T47D (cell line): Measurements from ENCODE around the gene TARDBP.
A peak's percentile ranks its signal among the peaks of the same experiment; 100 is the strongest.
"Not testable (repeated sequence)": the region's sequence is repeated elsewhere in the genome, so short reads cannot be mapped to it uniquely, and the experiment has no call there.

Experiments used
- DNase-seq, 2 experiments: peaks; one replicate each; pipeline versions ENCODE4 v3.0.0 to v3.0.0-alpha.2; 2011 to 2012; ENCODE audit warnings: low read depth in 1 of 2, low spot score in 1 of 2
- JUND ChIP-seq: IDR thresholded peaks from 2 replicates; pipeline ENCODE4 v1.6.1; 2012; ENCODE audit warnings: low read depth
- in situ Hi-C: cut with HindIII; loops from 2 replicates; pipeline ENCODE4 v1.10.0; 2016; ENCODE audit warnings: low sequenced_read_pairs, low pct_unique_long_range_greater_than_20kb

The TARDBP gene

DNA sequence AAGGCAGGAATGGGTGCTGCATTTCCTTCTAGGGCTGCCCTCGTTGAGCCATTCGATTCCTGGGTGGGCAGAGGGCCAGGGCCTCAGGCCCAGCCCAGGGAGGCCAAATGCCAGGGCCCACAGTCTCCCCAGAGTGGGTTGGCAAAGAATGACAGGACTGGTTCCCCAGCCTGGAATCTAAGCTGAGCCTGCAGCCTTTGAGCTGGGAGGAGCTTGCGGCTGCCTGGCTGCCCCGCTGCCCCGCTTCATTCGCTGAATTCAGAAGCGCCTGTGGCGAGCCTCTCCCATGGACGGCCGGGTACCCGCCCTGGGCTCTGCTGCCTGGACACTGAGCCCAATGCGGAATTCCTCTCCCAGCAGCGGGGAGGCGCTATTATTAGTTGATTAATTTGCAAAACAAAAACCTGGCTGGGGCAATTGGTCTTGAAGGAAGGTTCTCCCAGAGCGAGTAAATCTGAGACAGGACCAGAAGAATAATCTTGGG, 32.3 kb upstream of the TARDBP start:
- no peak for TF ChIP-seq JUND
- peak; percentile 70 to 89 for DNase-seq
- in situ Hi-C loops, result no loop called here

DNA sequence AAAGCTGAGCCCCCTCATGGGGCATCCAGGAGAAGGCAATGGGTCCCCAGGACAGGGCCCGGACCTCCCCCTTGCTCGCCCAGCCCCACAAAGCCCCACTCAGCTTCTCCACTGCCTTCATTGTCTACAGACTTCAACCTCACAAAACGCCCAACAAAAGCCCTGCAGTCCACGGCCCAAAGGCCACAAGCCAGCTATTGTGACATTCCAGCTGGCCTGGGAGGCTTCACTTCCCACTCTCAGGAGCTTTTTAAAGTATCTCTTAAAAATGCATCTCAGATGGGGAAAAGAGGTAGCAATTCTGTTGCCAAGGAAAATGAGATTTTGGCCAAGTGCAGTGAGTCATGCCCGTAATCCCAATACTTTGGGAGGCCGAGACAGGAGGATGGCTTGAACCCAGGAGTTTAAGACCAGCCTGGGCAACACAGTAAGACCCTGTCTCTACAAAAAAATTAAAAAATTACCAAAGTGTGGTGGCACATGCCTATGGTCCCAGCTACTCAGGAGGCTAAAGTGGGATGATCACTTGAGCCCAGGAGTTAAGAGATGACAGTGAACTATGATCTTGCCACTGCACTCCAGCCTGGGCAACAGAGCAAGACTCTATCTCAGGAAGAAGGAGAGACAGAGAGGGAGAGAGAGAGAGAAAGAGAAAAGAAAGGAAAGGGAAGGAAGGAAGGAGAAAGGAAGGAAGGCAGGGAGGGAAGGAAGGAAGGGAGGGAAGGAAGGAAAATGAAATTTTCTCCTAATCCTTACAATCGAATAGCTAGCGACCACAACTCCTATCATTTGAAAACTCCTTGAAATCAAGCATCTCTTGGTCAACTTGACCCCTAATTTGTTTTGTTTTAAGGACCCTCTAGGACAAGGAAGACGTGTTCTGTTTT, 31.4 kb upstream of the TARDBP start:
- TF ChIP-seq JUND, result no peak
- no peak for DNase-seq
- in situ Hi-C loops, result no loop called here

DNA sequence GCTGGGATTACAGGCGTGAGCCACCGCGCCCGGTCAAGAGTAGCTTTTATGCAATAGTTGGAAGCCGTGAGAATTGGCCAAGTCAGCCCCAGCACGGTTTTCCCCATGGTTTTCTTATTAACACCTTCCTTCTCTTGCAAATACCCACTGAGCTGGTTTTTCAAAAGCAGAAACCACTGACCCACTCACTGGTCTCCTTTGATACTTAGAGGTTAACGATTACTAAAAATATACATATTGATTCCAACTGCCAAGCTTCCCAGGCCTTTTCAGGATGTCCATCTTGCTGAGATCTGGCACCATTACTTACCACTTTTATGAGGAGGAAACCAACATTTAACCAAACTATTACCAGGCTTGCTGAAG, 25.9 kb upstream of the TARDBP start:
- no peak for DNase-seq
- TF ChIP-seq JUND, result no peak
- in situ Hi-C loops, result no loop called here

DNA sequence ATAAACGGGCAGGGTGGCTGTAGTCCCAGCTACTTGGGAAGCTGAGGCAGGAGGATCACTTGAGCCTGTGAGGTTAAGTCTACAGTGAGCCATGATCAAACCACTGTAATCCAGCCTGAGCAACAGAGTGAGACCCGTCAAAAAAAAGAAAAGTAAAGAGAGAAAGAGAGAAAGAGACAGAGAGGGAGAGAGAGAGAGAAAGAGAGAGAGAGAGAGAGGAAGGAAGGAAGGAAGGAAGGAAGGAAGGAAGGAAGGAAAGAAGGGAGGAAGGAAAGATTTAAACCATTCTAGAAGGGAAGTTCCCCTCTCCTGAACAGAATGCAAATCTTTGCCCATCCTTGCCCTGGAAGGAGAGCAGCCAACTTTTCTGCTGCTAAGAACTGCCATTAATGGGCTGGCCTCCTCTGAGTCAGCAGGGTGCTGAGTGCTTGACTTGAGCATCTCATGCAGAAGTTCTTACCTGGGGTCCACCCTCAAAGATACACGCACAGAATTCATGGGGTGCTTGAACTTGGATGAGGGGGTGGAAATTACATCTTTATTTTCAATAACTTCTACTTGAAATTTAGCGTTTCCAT, 24.5 kb upstream of the TARDBP start:
- in situ Hi-C loops, result no loop called here
- DNase-seq, result no peak
- TF ChIP-seq JUND, result no peak

DNA sequence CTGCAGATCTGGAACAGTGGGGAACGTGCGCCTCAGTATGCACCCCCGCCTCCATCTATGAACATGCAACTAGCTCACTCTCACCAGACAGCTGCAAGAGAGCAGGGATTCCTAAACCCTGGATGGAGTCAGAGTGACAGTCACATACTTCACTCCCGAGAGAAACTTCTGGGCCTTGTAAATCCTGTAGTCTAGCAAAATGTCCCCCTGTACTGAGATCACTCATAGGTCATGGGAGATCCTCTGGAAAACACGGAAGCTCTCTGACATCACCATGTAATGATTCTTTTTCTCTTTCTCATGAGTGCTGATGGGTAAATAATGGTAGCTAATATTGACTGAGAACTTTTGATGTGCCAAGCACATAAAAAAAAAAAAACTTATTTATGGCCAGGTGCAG, 23.4 kb upstream of the TARDBP start:
- DNase-seq, result no peak
- in situ Hi-C loops, result no loop called here
- TF ChIP-seq JUND, result no peak

DNA sequence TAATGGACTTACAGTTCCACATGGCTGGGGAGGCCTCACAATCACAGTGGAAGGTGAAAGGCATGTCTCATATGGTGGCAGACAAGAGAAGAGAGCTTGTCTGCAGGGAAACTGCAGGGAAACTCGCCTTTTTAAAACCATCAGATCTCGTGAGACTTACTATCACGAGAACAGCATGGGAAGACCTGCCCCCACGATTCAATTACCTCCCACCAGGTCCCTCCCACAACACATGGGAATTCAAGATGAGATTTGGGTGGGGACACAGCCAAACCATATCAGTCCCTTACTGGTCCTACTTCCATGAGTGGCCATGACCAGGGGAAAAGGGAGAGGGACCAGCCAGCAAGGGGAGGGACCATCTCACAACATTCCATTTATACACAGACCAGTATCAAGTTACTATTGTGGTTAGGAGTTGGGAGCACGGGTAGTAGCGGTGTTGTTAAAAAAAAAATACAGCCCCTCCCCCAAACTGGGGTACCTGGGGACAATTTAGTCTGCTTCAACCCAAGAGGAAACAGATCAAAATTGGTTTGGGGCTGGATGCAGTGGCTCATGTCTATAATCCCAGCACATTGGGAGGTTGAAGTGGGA, 22.4 kb upstream of the TARDBP start:
- DNase-seq, in situ Hi-C loops: not testable (repeated sequence)

DNA sequence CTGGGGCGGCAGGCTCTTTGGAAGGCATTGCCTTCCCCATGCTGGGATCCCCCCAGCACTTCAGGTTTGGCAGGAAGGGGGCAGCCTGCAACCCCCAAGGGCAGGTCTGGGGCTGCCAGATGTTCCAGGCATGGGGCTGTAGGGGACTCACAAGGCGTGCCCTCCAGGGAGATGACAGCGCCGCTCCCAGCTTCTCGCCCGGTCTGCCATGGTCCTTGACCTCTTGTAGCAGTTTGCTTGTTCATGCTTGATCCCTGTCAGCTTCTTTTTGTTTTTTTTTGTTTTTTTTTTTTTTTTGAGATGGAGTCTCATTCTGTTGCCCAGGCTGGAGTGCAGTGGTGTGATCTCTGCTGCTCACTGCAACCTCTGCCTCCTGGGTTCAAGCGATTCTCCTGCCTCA, 21.6 kb upstream of the TARDBP start:
- no peak for DNase-seq
- in situ Hi-C loops, result no loop called here
- no peak for TF ChIP-seq JUND

DNA sequence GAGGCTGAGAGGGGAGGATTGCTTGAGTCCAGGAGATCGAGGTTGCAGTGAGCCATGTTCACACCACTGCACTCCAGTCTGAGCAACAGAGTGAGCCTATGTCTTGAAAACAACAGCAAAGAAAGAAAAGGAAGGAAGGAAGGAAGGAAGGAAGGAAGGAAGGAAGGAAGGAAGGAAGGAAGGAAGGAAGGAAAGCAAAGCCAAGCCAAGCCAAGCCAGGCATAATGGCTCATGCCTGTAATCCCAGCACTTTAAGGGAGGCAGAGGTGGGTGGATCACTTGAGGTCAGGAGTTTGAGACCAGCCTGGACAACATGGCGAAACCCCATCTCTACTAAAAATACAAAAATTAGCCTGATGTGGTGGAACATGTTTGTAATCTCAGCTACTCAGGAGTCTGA, 20.4 kb upstream of the TARDBP start:
- in situ Hi-C loops, DNase-seq: not testable (repeated sequence)

DNA sequence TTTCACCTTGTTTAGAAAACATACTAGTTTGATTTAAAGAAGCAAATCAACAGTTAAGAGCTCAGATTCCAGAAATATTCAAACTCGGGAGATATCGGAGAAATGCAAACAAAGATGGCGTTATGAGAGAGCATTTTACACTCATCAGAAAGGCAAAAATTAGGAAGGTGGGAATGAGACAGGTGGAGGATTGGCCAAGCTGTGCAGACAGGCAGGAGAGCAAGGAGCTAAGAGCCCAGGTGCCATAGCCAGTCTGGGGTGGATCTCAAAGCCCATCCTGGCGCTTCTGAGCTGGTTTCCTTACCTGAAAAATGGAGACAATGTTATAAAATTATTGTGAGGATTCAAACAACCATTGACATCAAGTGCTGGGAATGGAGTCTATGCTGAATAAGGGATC, 19.6 kb upstream of the TARDBP start:
- in situ Hi-C loops, result no loop called here
- DNase-seq, result no peak
- TF ChIP-seq JUND, result no peak

DNA sequence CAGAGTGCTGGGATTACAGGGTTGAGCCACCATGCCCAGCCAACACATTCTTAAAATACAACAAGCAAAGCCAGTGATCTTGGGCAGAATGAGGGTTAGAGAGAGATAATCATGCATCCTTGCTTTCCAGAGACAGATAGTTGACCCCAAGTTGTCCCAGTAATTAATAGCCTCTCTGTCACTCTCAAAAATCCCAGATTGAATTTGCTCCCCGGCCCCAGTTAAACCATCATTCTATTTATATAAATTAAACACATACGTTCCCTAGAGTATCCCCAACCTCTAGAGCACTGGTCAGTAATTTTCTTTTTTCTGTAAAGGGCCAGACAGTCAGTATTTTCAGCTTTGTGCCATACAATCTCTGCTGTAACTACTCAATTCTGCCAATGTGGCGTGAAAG, 16.4 kb upstream of the TARDBP start:
- in situ Hi-C loops, result no loop called here
- TF ChIP-seq JUND, result no peak
- DNase-seq, result no peak

DNA sequence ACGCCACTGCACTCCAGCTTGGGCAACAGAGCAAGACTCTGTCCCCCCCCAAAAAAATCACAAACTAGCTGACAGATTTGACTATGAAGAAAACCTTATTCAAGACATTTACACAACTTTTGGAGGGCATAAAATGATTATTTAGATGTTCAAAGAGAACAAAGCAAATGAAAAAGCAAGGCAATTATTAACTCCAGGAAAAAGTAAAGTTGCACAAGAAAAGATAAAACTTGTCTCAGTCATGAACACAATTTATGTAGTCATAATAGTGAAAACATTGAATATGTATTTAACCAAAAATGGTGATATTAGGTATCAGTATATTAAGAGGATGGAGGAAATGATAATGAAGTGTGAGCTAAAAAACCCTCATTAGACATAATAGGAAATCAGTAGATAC, 11.9 kb upstream of the TARDBP start:
- in situ Hi-C loops, result no loop called here
- TF ChIP-seq JUND, result no peak
- DNase-seq, result no peak

DNA sequence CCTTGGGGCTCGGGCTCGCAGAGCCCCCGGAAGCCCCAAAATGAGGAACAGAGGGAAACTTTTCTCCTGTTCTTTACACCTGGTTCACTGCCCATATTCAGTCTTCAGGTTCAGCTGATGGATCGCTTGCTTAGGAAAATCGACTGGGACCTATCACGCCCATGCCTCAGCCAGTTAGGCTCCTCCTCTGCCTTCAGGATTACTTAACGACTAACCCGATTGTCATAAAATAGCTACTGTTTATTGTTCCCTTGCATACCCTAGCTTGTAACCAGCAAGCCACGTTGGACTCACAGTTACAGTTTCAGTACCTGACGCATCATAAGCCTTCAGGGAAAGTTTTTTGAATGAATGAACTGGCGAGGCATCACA, 692 bp downstream of the TARDBP start:
- in situ Hi-C loops, result no loop called here
- no peak for DNase-seq
- TF ChIP-seq JUND, result no peak

DNA sequence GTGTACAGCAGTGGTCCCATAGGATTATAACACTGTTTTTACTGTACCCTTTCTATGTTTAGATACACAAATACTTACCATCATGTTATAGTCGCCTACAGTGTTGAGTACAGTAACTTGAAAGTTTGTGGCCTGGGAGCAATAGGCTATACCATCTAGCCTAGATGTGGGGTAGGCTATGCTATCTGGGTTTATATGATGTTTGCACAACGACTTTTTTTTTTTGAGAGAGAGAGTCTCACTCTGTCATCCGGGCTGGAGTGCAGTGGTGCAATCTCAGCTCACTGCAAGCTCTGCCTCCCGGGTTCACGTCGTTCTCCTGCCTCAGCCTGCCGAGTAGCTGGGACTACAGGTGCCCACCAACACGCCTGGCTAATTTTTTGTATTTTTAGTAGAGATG, 6.9 kb downstream of the TARDBP start:
- in situ Hi-C loops, DNase-seq: not testable (repeated sequence)

DNA sequence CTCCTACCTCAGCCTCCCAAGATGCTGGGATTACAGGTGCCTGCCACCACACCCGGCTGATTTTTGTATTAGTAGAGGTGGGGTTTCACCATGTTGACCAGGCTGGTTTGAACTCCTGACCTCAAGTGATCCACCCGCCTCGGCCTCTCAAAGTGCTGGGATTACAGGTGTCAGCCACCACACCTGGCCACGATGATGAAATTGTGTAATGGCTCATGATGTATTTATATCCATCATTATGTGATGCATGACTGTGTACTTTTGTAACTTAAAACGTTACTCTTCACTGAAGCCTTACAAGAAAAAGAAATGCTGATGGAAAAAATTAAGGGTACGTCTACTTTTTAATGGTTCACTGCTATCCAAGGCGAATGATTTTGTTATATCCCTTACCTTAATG, 7.5 kb downstream of the TARDBP start:
- DNase-seq, result no peak
- in situ Hi-C loops, result no loop called here
- TF ChIP-seq JUND, result no peak
